LoVo (cell line): ENCODE measurements around the gene MRPS11.
A peak's percentile ranks its signal among the peaks of the same experiment; 100 is the strongest.
"Not testable (repeated sequence)": the region's sequence is repeated elsewhere in the genome, so short reads cannot be mapped to it uniquely, and the experiment has no call there.

Source experiments
- DNase-seq: peaks from one replicate; pipeline ENCODE4 v3.0.0-alpha.2; 2016; ENCODE audit warnings: low spot score

MRPS11 gene

DNA sequence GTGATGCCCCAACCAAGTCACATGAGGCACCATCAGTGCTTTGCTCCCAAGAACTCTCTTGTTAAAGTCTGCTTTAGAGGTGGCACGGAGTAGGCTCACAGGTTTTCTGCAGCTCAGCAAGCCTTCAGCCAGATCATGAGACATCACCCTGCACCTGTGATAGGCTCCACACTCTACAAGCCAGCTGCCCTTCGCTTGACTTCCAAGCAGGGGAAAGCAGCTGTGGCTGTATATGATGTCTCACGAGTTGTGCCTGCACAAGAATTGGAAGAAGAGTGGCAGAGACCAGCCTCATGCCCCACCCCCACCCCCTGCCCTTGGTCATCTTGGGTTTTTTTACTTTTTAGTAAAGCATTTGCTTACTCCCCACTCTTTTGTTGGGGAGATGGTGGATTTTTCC lies 22.5 kb downstream of the MRPS11 start:
- DNase-seq, result no peak

- no peak for DNase-seq
These were observed 23.6 kb downstream of the MRPS11 start for GRCh38 chr15:88491158-88491557.

- no peak for DNase-seq
These were observed 26.3 kb downstream of the MRPS11 start for GRCh38 chr15:88493844-88494243.

GRCh38 chr15:88497109-88497765 lies 29.7 kb downstream of the MRPS11 start:
- no peak for DNase-seq

- DNase-seq, result no peak
These were observed 31.5 kb downstream of the MRPS11 start for GRCh38 chr15:88498996-88499395.

DNA sequence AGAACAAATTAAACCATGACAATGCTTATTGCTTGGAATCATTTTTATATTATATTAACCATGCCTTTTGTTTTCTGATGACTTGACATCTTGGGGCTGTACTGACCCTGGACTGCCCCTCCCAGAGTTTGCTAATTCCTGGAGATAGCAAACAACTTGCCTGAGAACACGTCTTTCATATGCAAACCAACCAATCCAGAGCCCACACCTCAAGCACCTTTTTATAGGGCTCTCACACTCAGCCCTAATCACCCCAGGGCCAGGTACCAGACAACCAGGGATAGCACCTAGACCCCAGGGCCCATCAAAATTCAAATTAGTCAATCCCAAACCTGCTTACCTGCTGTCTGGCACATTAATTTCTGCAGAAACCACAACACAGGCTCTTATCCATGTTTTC lies 36.9 kb downstream of the MRPS11 start:
- DNase-seq, result no peak

DNA sequence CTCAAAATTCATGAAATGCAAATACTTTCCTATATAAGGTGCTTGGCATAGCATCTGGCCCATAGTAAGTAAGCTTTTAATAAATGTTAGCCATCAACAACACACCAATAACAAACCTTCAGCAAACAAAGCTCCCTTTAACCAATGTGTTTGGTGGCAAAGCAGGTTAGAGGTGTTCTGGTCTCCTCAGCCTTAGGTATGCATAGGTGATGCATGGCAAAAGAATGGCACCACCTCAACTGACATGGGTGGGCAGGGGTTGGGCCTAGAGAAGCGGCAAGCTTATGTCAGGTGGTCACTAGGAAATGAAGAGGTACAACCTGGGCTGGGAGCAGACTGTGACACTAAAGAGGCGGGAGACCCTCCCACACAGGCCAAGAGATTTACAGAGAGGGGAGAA lies 38.2 kb downstream of the MRPS11 start:
- DNase-seq, result no peak

DNA sequence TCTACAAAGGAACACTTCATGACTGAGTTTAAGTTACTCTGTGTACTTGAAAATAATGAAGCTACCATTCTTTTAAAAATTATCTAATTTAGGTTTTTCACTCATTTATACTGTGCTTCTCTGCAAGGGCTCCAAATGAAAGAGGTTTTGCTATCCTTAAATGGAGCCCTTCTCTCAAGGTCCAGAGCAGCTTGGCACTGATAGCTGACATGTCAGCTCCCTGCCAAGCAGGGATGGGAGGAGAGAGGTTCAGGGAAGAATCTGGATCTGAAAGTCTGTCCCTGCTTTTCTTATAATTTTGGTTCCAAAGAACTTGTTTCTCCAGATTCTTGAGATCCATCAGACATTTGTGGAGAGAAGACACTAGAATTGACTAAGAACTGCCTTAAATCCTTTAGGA lies 39.1 kb downstream of the MRPS11 start:
- DNase-seq, result no peak

DNA sequence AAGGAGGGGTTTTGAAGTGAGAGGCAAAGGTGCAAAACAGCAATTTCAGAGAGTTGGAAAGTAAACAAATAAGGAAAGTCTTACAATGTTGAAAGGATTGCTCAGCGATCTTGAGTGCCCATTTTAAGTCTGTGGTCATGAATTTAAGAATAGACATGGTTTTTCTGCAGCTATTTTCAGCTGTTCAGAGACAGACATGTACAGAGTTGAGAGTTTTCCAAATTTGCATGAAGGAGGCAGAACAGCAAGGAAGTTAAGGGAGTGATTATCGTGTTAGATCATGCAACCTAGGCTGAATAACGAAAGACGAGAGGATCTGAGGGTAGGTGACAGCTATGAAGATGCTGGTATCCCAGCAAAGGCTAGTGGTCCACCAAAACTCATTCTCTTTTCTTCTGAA lies 41.8 kb downstream of the MRPS11 start:
- DNase-seq, result no peak

- no peak for DNase-seq
These were observed 42.5 kb downstream of the MRPS11 start for GRCh38 chr15:88509964-88510363.

DNA sequence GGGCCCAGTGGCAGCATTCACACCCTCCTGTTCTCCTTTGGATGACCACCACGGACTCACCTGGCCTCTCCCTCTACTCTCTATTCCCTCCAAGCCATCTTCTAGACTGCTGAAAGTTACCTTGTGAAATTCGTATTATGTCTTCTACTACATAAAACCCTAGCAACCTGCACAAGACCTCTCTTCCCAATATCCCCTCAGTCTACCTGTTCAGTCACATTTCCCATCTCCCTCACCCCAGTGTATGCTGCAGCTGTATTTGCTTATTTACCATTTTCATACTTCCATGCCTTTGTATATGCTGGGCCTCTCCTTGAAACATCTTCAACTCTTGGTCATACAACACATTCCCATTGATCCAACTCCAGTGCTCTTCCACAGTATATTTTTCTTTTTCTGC lies 43.7 kb downstream of the MRPS11 start:
- no peak for DNase-seq

- DNase-seq, result no peak
These were observed 44.6 kb downstream of the MRPS11 start for GRCh38 chr15:88512078-88512477.

GRCh38 chr15:88512601-88513000 lies 45.1 kb downstream of the MRPS11 start:
- DNase-seq, result no peak

DNA sequence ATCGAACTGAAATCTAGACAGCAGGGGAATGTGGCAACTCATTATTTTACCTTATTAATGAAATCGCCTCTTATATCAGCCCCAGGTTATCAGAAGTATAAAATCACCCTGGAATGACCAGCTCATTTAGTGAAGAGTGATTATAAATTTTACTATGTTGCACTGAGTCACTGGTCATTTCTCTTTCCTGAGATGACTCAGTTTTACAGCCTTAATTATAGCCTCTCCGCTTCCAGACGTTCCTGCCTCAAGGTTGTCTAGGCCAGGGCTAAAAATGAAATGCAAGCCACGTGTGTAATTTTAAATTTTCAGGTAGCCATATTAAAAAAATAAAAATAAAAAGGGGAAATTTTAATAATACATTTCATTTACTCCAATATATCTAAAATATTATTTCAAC lies 45.7 kb downstream of the MRPS11 start:
- peak; percentile 70 for DNase-seq

DNA sequence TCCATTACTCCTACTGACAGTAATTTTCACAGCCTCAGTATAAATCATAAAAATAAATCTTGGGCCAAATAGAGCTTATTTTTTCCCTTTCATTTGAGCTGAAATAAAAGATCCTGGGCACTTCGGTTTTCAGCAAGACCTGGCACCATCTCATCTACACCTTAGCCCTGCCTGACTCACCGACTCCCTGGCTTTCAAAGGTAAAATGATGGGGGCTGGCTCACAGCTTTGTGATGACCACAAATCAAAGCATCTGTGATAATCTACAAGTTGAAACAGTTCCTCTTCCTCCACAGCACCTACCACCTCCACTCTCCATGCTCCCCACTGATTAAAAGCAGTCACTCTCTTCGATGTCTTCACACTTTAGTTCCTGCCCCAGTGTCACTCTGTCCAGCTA lies 51.4 kb downstream of the MRPS11 start:
- no peak for DNase-seq

DNA sequence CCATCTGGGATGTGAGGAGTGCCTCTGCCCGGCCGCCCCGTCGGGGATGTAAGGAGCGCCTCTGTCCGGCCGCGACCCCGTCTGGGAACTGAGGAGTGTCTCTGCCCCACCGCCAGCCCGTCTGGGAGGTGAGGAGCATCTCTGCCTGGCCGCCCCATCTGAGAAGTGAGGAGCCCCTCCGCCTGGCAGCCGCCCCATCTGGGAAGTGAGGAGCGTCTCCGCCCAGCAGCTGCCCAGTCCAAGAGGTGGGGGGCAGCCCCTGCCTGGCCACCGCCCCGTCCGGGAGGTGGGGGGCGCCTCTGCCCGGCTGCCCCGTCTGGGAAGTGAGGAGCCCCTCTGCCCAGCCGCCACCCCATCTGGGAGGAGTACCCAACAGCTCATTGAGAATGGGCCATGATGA lies 56.6 kb downstream of the MRPS11 start:
- DNase-seq, result not testable (repeated sequence)

DNA sequence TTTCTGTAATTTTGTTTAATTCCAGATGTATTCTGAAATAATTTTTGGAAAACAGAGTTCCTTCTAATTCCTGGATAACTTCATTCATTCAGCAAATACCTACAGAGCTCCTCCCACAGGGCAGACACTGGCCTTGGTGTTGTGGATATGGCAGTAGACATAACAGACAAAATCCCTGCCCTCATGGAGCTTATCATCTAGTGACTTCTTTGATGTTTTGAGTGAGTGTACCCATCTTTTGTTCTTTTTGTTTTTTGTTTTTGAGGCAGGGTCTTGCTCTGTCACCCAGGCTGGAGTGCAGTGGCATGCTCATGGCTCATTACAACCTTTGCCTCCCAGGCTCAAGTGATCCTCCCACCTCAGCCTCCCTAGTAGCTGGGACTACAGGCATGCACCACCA lies 57.9 kb downstream of the MRPS11 start:
- DNase-seq, result no peak

GRCh38 chr15:88526247-88526879 lies 58.9 kb downstream of the MRPS11 start:
- DNase-seq, result no peak

DNA sequence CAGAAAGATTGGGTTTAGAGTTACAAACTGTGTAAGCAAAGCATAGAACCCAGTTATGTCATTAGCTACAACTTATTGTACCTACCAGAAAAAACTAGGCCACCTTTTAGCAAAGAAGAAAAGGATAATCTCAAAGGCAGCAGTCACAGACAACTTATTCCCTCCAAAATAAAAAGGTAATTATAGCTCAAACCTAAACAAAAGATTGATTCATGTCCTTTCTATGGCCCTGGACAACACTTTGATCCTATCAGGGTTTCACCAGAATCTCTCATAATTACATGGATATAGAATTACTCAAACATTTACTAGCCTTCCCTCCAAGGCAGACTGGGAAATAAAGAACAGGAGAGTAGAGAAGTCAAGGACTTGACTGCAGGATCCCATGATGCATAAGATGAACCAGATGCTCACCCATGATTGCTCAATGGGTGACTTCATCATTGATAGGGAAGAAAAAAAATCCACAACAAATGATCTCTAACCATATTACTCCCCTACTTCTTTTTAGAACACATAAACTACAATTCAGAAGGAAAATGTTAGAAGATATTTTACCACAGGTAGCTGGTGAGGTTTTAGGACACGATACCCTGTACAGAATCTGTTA lies 61.6 kb downstream of the MRPS11 start:
- no peak for DNase-seq
